GM12892 (cell line): ENCODE data around the gene ZNF613.

ENCODE experiments used
- POLR2A ChIP-seq: IDR thresholded peaks from 2 replicates; pipeline ENCODE4 v1.6.1; 2011; ENCODE audit warnings: low read depth, low read length, control low read depth
- POLR2AphosphoS5 ChIP-seq: IDR thresholded peaks from 2 replicates; pipeline ENCODE4 v1.6.1; 2011; ENCODE audit warnings: low read depth, low read length, control low read depth
- TAF1 ChIP-seq: IDR thresholded peaks from 2 replicates; pipeline ENCODE4 v1.6.1; 2011; ENCODE audit warnings: low read depth, mild to moderate bottlenecking, control low read depth, low read length, borderline replicate concordance

DNA sequence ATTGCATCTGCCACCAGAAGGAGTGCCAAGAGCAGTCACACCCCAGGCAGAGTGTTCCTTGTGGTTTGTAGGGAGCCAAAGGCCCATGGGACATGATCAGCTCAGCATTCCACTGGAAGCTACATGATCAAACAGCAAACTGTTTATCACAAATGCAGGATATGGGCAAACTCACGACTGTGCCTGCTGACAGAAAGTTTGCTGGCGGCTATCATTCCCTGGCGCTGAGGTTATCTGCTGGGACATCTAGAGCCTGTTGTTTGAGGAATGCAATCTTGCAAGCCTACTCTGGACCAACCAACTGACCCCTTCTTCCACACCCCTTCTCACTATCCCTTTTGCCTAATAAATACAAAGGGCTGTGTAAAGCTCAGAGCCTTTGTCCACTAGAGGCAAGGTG lies 7.7 kb upstream of the ZNF613 start:
- TF ChIP-seq POLR2A: no peak
- no peak for TF ChIP-seq POLR2AphosphoS5
- TF ChIP-seq TAF1: no peak
